ENCODE results near the gene FER.

GRCh38 chr5:108739906-108740305, 7.8 kb upstream of the FER start:
- TF ChIP-seq CTCF (conservative IDR thresholded peaks at IDR 0.05): no peak
- TF ChIP-seq EZH2 (IDR thresholded peaks at IDR 0.05; ENCODE audit: low read depth): no peak
